Gastroesophageal sphincter (tissue), 3 donors: Measurements from ENCODE around the gene CACNG7.

Experiments used
- EP300 ChIP-seq: sonication (generic); formaldehyde crosslinking; IDR thresholded peaks from one replicate; pipeline ENCODE4 v1.6.1; 2017; ENCODE audit warnings: antibody characterized with exemption, mild to moderate bottlenecking
- POLR2A ChIP-seq, 2 donors: fragments of 450-650 bp; IDR thresholded peaks; one replicate each; pipeline ENCODE4 v1.6.1; 2017; ENCODE audit warnings: antibody characterized with exemption in 2 of 2, mild to moderate bottlenecking in 2 of 2, moderate library complexity in 1 of 2
- TF ChIP-seq, protein P1 (sequence below), 4 experiments: fragments of 200-600 bp in 2 of 4; fragments of 450-650 bp in 2 of 4; sonication (generic) in 1 of 4; IDR thresholded peaks; one replicate each; pipeline ENCODE4 v1.5.1; 2017 to 2019; ENCODE audit warnings: antibody characterized with exemption in 4 of 4, mild to moderate bottlenecking in 2 of 4, moderate library complexity in 2 of 4

DNA sequence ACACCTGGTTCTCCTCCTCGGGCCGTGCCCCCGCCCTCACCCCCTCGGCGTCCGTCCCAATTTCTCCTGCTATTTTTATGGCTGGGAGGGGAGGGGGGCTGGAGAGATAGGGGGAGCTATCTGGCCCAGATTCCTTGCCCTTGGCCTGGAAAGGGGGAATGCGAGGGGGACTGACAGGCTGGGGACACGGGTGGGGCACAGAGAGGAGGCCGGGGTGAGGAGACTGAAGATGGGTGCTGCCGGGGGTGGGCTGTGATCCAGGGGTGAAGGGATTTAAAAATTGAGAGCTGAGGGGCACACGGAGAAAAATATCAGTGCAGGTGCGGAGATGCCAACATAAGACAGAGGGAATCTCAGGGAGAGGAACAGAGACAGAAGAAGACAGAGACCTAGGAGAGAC lies 24.8 kb upstream of the CACNG7 start:
- TF ChIP-seq, protein P1, sequence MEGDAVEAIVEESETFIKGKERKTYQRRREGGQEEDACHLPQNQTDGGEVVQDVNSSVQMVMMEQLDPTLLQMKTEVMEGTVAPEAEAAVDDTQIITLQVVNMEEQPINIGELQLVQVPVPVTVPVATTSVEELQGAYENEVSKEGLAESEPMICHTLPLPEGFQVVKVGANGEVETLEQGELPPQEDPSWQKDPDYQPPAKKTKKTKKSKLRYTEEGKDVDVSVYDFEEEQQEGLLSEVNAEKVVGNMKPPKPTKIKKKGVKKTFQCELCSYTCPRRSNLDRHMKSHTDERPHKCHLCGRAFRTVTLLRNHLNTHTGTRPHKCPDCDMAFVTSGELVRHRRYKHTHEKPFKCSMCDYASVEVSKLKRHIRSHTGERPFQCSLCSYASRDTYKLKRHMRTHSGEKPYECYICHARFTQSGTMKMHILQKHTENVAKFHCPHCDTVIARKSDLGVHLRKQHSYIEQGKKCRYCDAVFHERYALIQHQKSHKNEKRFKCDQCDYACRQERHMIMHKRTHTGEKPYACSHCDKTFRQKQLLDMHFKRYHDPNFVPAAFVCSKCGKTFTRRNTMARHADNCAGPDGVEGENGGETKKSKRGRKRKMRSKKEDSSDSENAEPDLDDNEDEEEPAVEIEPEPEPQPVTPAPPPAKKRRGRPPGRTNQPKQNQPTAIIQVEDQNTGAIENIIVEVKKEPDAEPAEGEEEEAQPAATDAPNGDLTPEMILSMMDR (IDR thresholded peaks at IDR 0.05) = no peak
- TF ChIP-seq EP300 = no peak
- no peak for TF ChIP-seq POLR2A (IDR thresholded peaks at IDR 0.05)
